Uterus (tissue), 2 donors: ENCODE measurements around the gene LGALS13.

Source experiments
- CTCF ChIP-seq, 4 experiments: fragments of 200-600 bp in 2 of 4; fragments of 450-650 bp in 2 of 4; sonication (generic) in 2 of 4; IDR thresholded peaks; one replicate each; pipeline ENCODE4 v1.5.1; 2016 to 2019; ENCODE audit warnings: antibody characterized with exemption in 4 of 4, mild to moderate bottlenecking in 2 of 4, moderate library complexity in 1 of 4
- POLR2A ChIP-seq, 2 donors: fragments of 450-650 bp; IDR thresholded peaks; one replicate each; pipeline ENCODE4 v1.6.1; 2016; ENCODE audit warnings: antibody characterized with exemption in 2 of 2, mild to moderate bottlenecking in 1 of 2, moderate library complexity in 1 of 2

GRCh38 chr19:39631178-39631577 lies 28.9 kb downstream of the LGALS13 start:
- no peak for TF ChIP-seq CTCF (IDR thresholded peaks at IDR 0.05)
- no peak for TF ChIP-seq POLR2A (IDR thresholded peaks at IDR 0.05)
